Right cardiac atrium (tissue), 5 donors: ENCODE data around the gene PPP1R1B. TPM values are rescaled to one million over a fixed set of nuclear protein-coding genes. Genes with fewer than 3 reads are reported as not detected.

Experiments
- ATAC-seq, 2 donors: fragments of 200-7000 bp; cut with Tn5 transposase; one replicate each; pipeline versions ENCODE4 v1.8.0 to v1.9.1; 2020; ENCODE audit warnings: moderate library complexity in 2 of 2, mild to moderate bottlenecking in 1 of 2
- DNase-seq, 3 donors: peaks; one replicate each; pipeline ENCODE4 v3.0.0-alpha.2; 2020
- H3K27ac ChIP-seq: one replicate; pipeline ENCODE4 v1.5.1; 2013; ENCODE audit warnings: mild to moderate bottlenecking, low read length, control low read depth, moderate library complexity
- H3K27me3 ChIP-seq: one replicate; pipeline ENCODE4 v1.6.1; 2013; ENCODE audit not compliant: control insufficient read depth, insufficient read depth
- H3K4me1 ChIP-seq: one replicate; pipeline ENCODE4 v1.6.1; 2013; ENCODE audit warnings: low read length; ENCODE audit not compliant: control insufficient read depth, insufficient read depth
- H3K4me3 ChIP-seq: one replicate; pipeline ENCODE4 v1.5.1; 2013; ENCODE audit warnings: low read length, control low read depth
- H3K9me3 ChIP-seq: one replicate; pipeline ENCODE4 v1.6.1; 2013; ENCODE audit warnings: low read length; ENCODE audit not compliant: control insufficient read depth
- WGBS: extraction: QIAGEN DNeasy Blood & Tissue Kit; methylation state at CpG from one replicate; pipeline ENCODE4 v1.1.7; 2013; 5-methylcytosine and 5-hydroxymethylcytosine counted together
- intact Hi-C, 4 donors: fragments of 100-400 bp; cut with DNase I; formaldehyde crosslinking; loops; one replicate each; pipeline versions ENCODE4 v1.11.0 to v1.14.0; 2022 to 2023
- polyA plus RNA-seq: library from polyadenylated mRNA; stranded (reverse); fragments of 200-250 nt; gene quantifications from one replicate; pipeline ENCODE4 v1.2.3, GENCODE V29; 2013
- total RNA-seq, 4 donors: library from RNA; stranded (reverse); fragmentation: NEBNext Ultra II Directional; extraction: Animal tissue kit (Norgen Biotek cat#: 25700); gene quantifications; one replicate each; pipeline ENCODE4 v1.2.1, GENCODE V29; 2021
- donor health status: healthy with polysubstance abuse.
- donor health status: DM: no; HTN: yes; CAD: no.
- donor health status: DM: no; HTN: no; CAD: no.
- donor health status: DM: no; HTN: yes; CAD: no; lungs with severe emphysema.
- donor health status: DM: yes; HTN: yes; CAD: no.

PPP1R1B gene
- total and polyA plus RNA-seq, 5 donors, result 2.0 to 6.6 (median 2.6) TPM

GRCh38 chr17:39650121-39650579 lies 23.4 kb downstream of the PPP1R1B start:
- H3K9me3 ChIP-seq, result no peaks in the 10 kb centered on the region
- 87% methylated on average over 11 of the region's 11 CpGs for WGBS
- H3K4me3 ChIP-seq, result no peak overlapping the region
- no peak overlapping the region for H3K27ac ChIP-seq
- no peaks in the 10 kb centered on the region for H3K4me1 ChIP-seq
- intact Hi-C loops, result no loop called here
- DNase-seq (no peak), ATAC-seq (no peak)
- H3K27me3 ChIP-seq, result no peaks in the 10 kb centered on the region

- intact Hi-C loops, result no loop called here
- DNase-seq (no peak), ATAC-seq (no peak)
- Histone ChIP-seq H3K4me3 (no peak overlapping the region), H3K27me3 (no peaks in the 10 kb centered on the region), H3K27ac (no peak overlapping the region), H3K4me1 (no peaks in the 10 kb centered on the region), H3K9me3 (no peaks in the 10 kb centered on the region)
- WGBS, result 60% methylated on average over 8 of the region's 8 CpGs
Measured at GRCh38 chr17:39651923-39652586, 25.3 kb downstream of the PPP1R1B start.

GRCh38 chr17:39652587-39653315 lies 26.0 kb downstream of the PPP1R1B start:
- Histone ChIP-seq H3K4me1 (no peaks in the 10 kb centered on the region), H3K27me3 (no peaks in the 10 kb centered on the region), H3K4me3 (no peak overlapping the region), H3K27ac (no peak overlapping the region), H3K9me3 (no peaks in the 10 kb centered on the region)
- 56% methylated on average over 7 of the region's 7 CpGs for WGBS
- ATAC-seq, result peak; percentile 12 to 22
- intact Hi-C loops, result no loop called here
- DNase-seq, result no peak

GRCh38 chr17:39653316-39653661 lies 26.5 kb downstream of the PPP1R1B start:
- DNase-seq, result no peak
- Histone ChIP-seq H3K4me1 (no peaks in the 10 kb centered on the region), H3K27me3 (no peaks in the 10 kb centered on the region), H3K4me3 (no peak overlapping the region), H3K27ac (no peak overlapping the region), H3K9me3 (no peaks in the 10 kb centered on the region)
- 80% methylated on average over 12 of the region's 12 CpGs for WGBS
- intact Hi-C loops, result no loop called here
- peak; percentile 7 to 20 for ATAC-seq

GRCh38 chr17:39653662-39654331 lies 27.0 kb downstream of the PPP1R1B start:
- 67% methylated on average over 14 of the region's 14 CpGs for whole genome bisulfite sequencing
- Histone ChIP-seq H3K4me1 (peaks cover 2% of the 10 kb centered on the region), H3K9me3 (no peaks in the 10 kb centered on the region), H3K27me3 (no peaks in the 10 kb centered on the region), H3K27ac (no peak overlapping the region), H3K4me3 (no peak overlapping the region)
- DNase-seq, result peak; percentile 70 to 86 (median 86)
- intact Hi-C loops, result no loop called here
- ATAC-seq, result peak; percentile 32 to 45

- Histone ChIP-seq H3K27ac (no peak overlapping the region), H3K27me3 (no peaks in the 10 kb centered on the region), H3K4me1 (peaks cover 2% of the 10 kb centered on the region), H3K4me3 (no peak overlapping the region), H3K9me3 (no peaks in the 10 kb centered on the region)
- no peak for DNase-seq
- 92% methylated on average over 2 of the region's 2 CpGs for WGBS
- ATAC-seq, result no peak
- intact Hi-C loops, result no loop called here
Measured at GRCh38 chr17:39655105-39655504, 28.4 kb downstream of the PPP1R1B start.

- no peaks in the 10 kb centered on the region for H3K9me3 ChIP-seq
- intact Hi-C loops, result no loop called here
- 96% methylated on average over 11 of the region's 11 CpGs for WGBS
- no peak for ATAC-seq
- H3K27me3 ChIP-seq, result no peaks in the 10 kb centered on the region
- H3K4me3 ChIP-seq, result no peak overlapping the region
- peaks cover 6% of the 10 kb centered on the region for H3K4me1 ChIP-seq
- peak in 1 of 3 donors; percentile 11 for DNase-seq
- no peak overlapping the region for H3K27ac ChIP-seq
Measured at GRCh38 chr17:39658346-39658745, 31.6 kb downstream of the PPP1R1B start.

- ATAC-seq, result no peak
- Histone ChIP-seq H3K27me3 (no peaks in the 10 kb centered on the region), H3K4me1 (peaks cover 6% of the 10 kb centered on the region), H3K27ac (peak overlapping the region; percentile 53), H3K4me3 (no peak overlapping the region), H3K9me3 (no peaks in the 10 kb centered on the region)
- WGBS, result 82% methylated on average over 3 of the region's 3 CpGs
- intact Hi-C loops, result no loop called here
- DNase-seq, result no peak
Measured at GRCh38 chr17:39658760-39659159, 32.0 kb downstream of the PPP1R1B start.

GRCh38 chr17:39659279-39660010 lies 32.7 kb downstream of the PPP1R1B start:
- peak in 1 of 2 donors; percentile 21 for ATAC-seq
- no peaks in the 10 kb centered on the region for H3K27me3 ChIP-seq
- H3K4me1 ChIP-seq, result peaks cover 6% of the 10 kb centered on the region
- intact Hi-C loops, result loop anchor here in 1 of 4 donors (10.0 kb wide), 1 partner anchor 65 kb away; no protein-coding TSS in a partner anchor
- no peak overlapping the region for H3K4me3 ChIP-seq
- H3K9me3 ChIP-seq, result no peaks in the 10 kb centered on the region
- DNase-seq, result peak in 1 of 3 donors; percentile 63
- 39% methylated on average over 15 of the region's 15 CpGs for WGBS
- peak overlapping the region; percentile 68 for H3K27ac ChIP-seq

GRCh38 chr17:39660011-39660360 lies 33.2 kb downstream of the PPP1R1B start:
- Histone ChIP-seq H3K4me3 (no peak overlapping the region), H3K27ac (peak overlapping the region; percentile 68), H3K4me1 (peaks cover 6% of the 10 kb centered on the region), H3K27me3 (no peaks in the 10 kb centered on the region), H3K9me3 (no peaks in the 10 kb centered on the region)
- ATAC-seq (no peak), DNase-seq (no peak)
- 70% methylated on average over 5 of the region's 5 CpGs for WGBS
- intact Hi-C loops, result loop anchor here in 1 of 4 donors (10.0 kb wide), 1 partner anchor 65 kb away; no protein-coding TSS in a partner anchor
